Gastroesophageal sphincter (tissue), 4 donors: Measurements from ENCODE around the gene EXOC2. TPM values are rescaled to one million over a fixed set of nuclear protein-coding genes. Genes with fewer than 3 reads are reported as not detected.
"Not testable (repeated sequence)": the region's sequence is repeated elsewhere in the genome, so short reads cannot be mapped to it uniquely, and the experiment has no call there.

Source experiments
- ATAC-seq: fragments of 150-250 bp; one replicate; pipeline ENCODE4 v1.9.1; 2016; ENCODE audit warnings: mild to moderate bottlenecking, moderate library complexity
- H3K27ac ChIP-seq, 4 donors: fragments of 200-600 bp; sonication (generic) in 3 of 4; 1 replicate in 3 of 4; 2 replicates in 1 of 4; pipeline ENCODE4 v1.5.1; 2016 to 2019
- H3K27me3 ChIP-seq: fragments of 200-600 bp; sonication (generic); one replicate; pipeline ENCODE4 v1.5.1; 2019
- H3K36me3 ChIP-seq, 2 donors: fragments of 200-600 bp; sonication (generic); one replicate each; pipeline ENCODE4 v1.5.1; 2019; ENCODE audit warnings: control low read depth in 1 of 2
- H3K4me1 ChIP-seq, 3 donors: fragments of 200-600 bp; sonication (generic); 1 replicate in 2 of 3; 2 replicates in 1 of 3; pipeline ENCODE4 v1.5.1; 2016 to 2019; ENCODE audit warnings: control low read depth in 2 of 3
- H3K4me3 ChIP-seq, 2 donors: fragments of 200-600 bp; sonication (generic); one replicate each; pipeline ENCODE4 v1.5.1; 2019; ENCODE audit warnings: mild to moderate bottlenecking in 1 of 2, moderate library complexity in 1 of 2
- H3K9me3 ChIP-seq, 3 donors: fragments of 200-600 bp; sonication (generic); one replicate each; pipeline ENCODE4 v1.5.1; 2017 to 2019; ENCODE audit warnings: control low read depth in 2 of 3
- EP300 ChIP-seq: sonication (generic); formaldehyde crosslinking; IDR thresholded peaks from one replicate; pipeline ENCODE4 v1.6.1; 2017; ENCODE audit warnings: antibody characterized with exemption, mild to moderate bottlenecking
- POLR2A ChIP-seq, 2 donors: fragments of 450-650 bp; IDR thresholded peaks; one replicate each; pipeline ENCODE4 v1.6.1; 2017; ENCODE audit warnings: antibody characterized with exemption in 2 of 2, mild to moderate bottlenecking in 2 of 2, moderate library complexity in 1 of 2
- POLR2AphosphoS5 ChIP-seq: sonication (generic); formaldehyde crosslinking; IDR thresholded peaks from one replicate; pipeline ENCODE4 v1.6.1; 2017; ENCODE audit warnings: antibody characterized with exemption
- WGBS, 2 donors: methylation state at CpG; one replicate each; pipeline ENCODE4 v1.1.5; 2018; ENCODE audit warnings: low coverage in 1 of 2; 5-methylcytosine and 5-hydroxymethylcytosine counted together
- total RNA-seq, 4 donors: library from RNA; depleted of rRNA; stranded (reverse); fragments of >200 nt; gene quantifications; one replicate each; pipeline ENCODE4 v1.1.0, GENCODE V29; 2016
- TF ChIP-seq, protein P1 (sequence below), 4 experiments: fragments of 200-600 bp in 2 of 4; fragments of 450-650 bp in 2 of 4; sonication (generic) in 1 of 4; IDR thresholded peaks; one replicate each; pipeline ENCODE4 v1.5.1; 2017 to 2019; ENCODE audit warnings: antibody characterized with exemption in 4 of 4, mild to moderate bottlenecking in 2 of 4, moderate library complexity in 2 of 4

Gene EXOC2
- total RNA-seq, 4 donors from 2014 or later: 17.8 to 39.2 (median 25.8) TPM

GRCh38 chr6:701700-702479 lies 9.0 kb upstream of the EXOC2 start:
- WGBS, 2 donors: 56 to 62% methylated on average over 8 to 9 of the region's 11 CpGs
- ATAC-seq: no peak
- H3K4me1 ChIP-seq: no peaks in the 10 kb centered on the region
- no peak overlapping the region for H3K27ac ChIP-seq
- no peak for TF ChIP-seq EP300
- TF ChIP-seq POLR2AphosphoS5: no peak
- no peak for TF ChIP-seq POLR2A (IDR thresholded peaks at IDR 0.05)
- TF ChIP-seq, protein P1, sequence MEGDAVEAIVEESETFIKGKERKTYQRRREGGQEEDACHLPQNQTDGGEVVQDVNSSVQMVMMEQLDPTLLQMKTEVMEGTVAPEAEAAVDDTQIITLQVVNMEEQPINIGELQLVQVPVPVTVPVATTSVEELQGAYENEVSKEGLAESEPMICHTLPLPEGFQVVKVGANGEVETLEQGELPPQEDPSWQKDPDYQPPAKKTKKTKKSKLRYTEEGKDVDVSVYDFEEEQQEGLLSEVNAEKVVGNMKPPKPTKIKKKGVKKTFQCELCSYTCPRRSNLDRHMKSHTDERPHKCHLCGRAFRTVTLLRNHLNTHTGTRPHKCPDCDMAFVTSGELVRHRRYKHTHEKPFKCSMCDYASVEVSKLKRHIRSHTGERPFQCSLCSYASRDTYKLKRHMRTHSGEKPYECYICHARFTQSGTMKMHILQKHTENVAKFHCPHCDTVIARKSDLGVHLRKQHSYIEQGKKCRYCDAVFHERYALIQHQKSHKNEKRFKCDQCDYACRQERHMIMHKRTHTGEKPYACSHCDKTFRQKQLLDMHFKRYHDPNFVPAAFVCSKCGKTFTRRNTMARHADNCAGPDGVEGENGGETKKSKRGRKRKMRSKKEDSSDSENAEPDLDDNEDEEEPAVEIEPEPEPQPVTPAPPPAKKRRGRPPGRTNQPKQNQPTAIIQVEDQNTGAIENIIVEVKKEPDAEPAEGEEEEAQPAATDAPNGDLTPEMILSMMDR (IDR thresholded peaks at IDR 0.05): no peak
- H3K36me3 ChIP-seq: no peaks in the 10 kb centered on the region
- no peaks in the 10 kb centered on the region for H3K27me3 ChIP-seq
- H3K4me3 ChIP-seq: no peak overlapping the region
- H3K9me3 ChIP-seq: no peaks in the 10 kb centered on the region

DNA sequence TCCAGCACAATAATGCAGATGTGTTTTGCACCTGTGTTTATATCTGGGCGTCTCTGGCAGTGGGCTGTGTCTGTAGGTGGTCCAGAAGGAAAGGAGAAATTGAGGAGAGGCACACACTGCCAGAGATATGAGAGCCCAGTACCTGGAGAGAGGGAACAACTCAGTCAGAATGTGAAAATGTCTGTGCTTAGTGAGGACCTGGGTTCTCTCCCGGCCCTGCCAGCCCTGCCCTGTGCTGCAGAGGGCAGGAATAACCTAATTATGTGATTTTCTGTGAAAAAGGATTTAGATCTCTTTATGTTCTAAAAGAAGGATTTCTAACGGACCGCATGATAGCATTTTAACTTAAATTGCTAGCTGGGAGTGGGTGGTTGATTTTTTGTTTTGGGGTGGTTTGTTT lies 8.3 kb upstream of the EXOC2 start:
- H3K27ac ChIP-seq: no peak overlapping the region
- no peaks in the 10 kb centered on the region for H3K9me3 ChIP-seq
- no peaks in the 10 kb centered on the region for H3K4me1 ChIP-seq
- TF ChIP-seq EP300 (no peak), POLR2AphosphoS5 (no peak), POLR2A (IDR thresholded peaks at IDR 0.05) (no peak)
- no peak overlapping the region for H3K4me3 ChIP-seq
- no peak for ATAC-seq
- WGBS, 2 donors: 70 to 78% methylated on average over 3 to 4 of the region's 4 CpGs
- no peaks in the 10 kb centered on the region for H3K27me3 ChIP-seq
- H3K36me3 ChIP-seq: no peaks in the 10 kb centered on the region

- TF ChIP-seq EP300: no peak
- TF ChIP-seq, protein P1 (IDR thresholded peaks at IDR 0.05): no peak
- TF ChIP-seq POLR2A (IDR thresholded peaks at IDR 0.05): no peak
- no peak for TF ChIP-seq POLR2AphosphoS5
- Histone ChIP-seq H3K4me1 (no peaks in the 10 kb centered on the region), H3K9me3 (no peaks in the 10 kb centered on the region), H3K27me3 (no peaks in the 10 kb centered on the region), H3K27ac (no peak overlapping the region), H3K36me3 (no peaks in the 10 kb centered on the region), H3K4me3 (no peak overlapping the region)
- no peak for ATAC-seq
- 80 to 92% methylated on average over 3 of the region's 3 CpGs for WGBS, 2 donors
Measured at GRCh38 chr6:700490-700889, 7.6 kb upstream of the EXOC2 start.

DNA sequence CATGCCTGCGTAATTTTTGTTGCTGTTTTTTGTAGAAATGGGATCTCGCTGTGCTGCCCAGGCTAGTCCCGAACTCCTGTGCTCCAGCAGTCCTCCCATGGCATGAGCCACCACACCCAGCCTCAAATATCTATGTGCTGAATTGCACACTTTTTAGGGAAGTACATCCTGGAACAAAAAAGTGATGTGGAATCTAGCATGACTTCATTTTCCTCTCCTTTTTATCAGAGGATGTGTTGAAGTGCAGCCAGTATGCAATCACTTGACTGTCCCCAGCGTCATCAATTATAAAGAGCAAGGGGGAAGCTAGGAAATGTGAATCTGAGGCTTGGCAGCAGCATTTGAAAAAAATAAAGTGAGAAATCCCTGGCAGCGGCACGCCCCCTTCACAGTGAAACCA lies 6.4 kb upstream of the EXOC2 start:
- no peak for ATAC-seq
- Histone ChIP-seq H3K36me3 (no peaks in the 10 kb centered on the region), H3K27ac (no peak overlapping the region), H3K9me3 (no peaks in the 10 kb centered on the region), H3K27me3 (no peaks in the 10 kb centered on the region), H3K4me1 (no peaks in the 10 kb centered on the region), H3K4me3 (no peak overlapping the region)
- WGBS, 2 donors: 40 to 61% methylated on average over 3 to 4 of the region's 6 CpGs
- TF ChIP-seq, protein P1 (IDR thresholded peaks at IDR 0.05): no peak
- TF ChIP-seq POLR2AphosphoS5 (no peak), EP300 (no peak)

DNA sequence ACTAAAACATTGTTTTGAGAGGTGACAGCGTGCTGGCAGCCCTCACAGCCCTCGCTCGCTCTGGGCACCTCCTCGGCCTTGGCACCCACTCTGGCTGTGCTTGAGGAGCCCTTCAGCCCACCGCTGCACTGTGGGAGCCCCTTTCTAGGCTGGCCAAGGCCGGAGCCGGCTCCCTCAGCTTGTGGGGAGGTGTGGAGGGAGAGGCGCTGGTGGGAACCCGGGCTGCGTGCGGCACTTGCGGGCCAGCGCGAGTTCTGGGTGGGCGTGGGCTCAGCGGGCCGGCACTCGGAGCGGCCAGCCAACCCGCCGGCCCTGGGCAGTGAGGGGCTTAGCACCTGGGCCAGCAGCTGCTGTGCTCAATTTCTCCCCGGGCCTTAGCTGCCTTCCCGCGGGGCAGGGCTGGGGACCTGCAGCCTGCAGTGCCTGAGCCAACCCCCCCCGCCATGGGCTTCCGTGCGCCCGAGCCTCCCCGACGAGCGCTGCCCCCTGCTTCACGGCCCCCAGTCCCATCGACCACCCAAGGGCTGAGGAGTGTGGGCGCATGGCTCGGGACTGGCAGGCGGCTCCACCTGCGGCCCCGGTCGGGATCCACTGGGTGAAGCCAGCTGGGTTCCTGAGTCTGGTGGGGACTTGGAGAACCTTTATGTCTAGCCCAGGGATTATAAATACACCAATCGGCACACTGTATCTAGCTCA lies 1.6 kb upstream of the EXOC2 start:
- H3K27ac ChIP-seq, H3K4me3 ChIP-seq, H3K27me3 ChIP-seq, ATAC-seq, H3K9me3 ChIP-seq, H3K36me3 ChIP-seq: not testable (repeated sequence)
- peaks cover 0 to 31% (median 4%) of the 10 kb centered on the region in 3 donors for H3K4me1 ChIP-seq
- WGBS, 2 donors: 88 to 94% methylated on average over 4 to 5 of the region's 40 CpGs

GRCh38 chr6:693723-694009 lies 727 bp upstream of the EXOC2 start:
- Histone ChIP-seq H3K4me1 (peaks cover 0 to 33% (median 4%) of the 10 kb centered on the region in 3 donors), H3K9me3 (no peaks in the 10 kb centered on the region), H3K27ac (no peak overlapping the region), H3K36me3 (no peaks in the 10 kb centered on the region), H3K27me3 (no peaks in the 10 kb centered on the region), H3K4me3 (peak overlapping the region in 1 of 2 donors; percentile 87)
- TF ChIP-seq, protein P1 (IDR thresholded peaks at IDR 0.05): no peak
- no peak for TF ChIP-seq EP300
- no peak for TF ChIP-seq POLR2A (IDR thresholded peaks at IDR 0.05)
- TF ChIP-seq POLR2AphosphoS5: no peak
- WGBS, 2 donors: 75 to 100% methylated on average over 1 to 2 of the region's 12 CpGs
- ATAC-seq: no peak
